Parathyroid adenoma (tissue), 2 donors: ENCODE results near the gene GPR171.

Experiments
- H2AFZ ChIP-seq: fragments of 300-600 bp; sonication (generic); one replicate; pipeline ENCODE4 v1.7.0; 2017; ENCODE audit warnings: antibody characterized with exemption, mild to moderate bottlenecking
- H3K27ac ChIP-seq: fragments of 300-600 bp; sonication (generic); one replicate; pipeline ENCODE4 v1.7.0; 2017
- H3K27me3 ChIP-seq: fragments of 300-600 bp; sonication (generic); one replicate; pipeline ENCODE4 v1.7.0; 2017; ENCODE audit warnings: low read length; ENCODE audit not compliant: control insufficient read depth, insufficient read depth
- H3K36me3 ChIP-seq: fragments of 300-600 bp; sonication (generic); one replicate; pipeline ENCODE4 v1.7.0; 2017; ENCODE audit warnings: low read length; ENCODE audit not compliant: control insufficient read depth, insufficient read depth
- H3K4me1 ChIP-seq: fragments of 300-600 bp; sonication (generic); one replicate; pipeline ENCODE4 v1.7.0; 2017; ENCODE audit warnings: control low read depth
- H3K4me2 ChIP-seq: fragments of 300-600 bp; sonication (generic); one replicate; pipeline ENCODE4 v1.7.0; 2017; ENCODE audit warnings: low read length
- H3K4me3 ChIP-seq: fragments of 300-600 bp; sonication (generic); one replicate; pipeline ENCODE4 v1.7.0; 2017; ENCODE audit warnings: low read depth, low read length
- H3K79me2 ChIP-seq: fragments of 300-600 bp; sonication (generic); one replicate; pipeline ENCODE4 v1.7.0; 2017; ENCODE audit warnings: control low read depth
- H3K9ac ChIP-seq: fragments of 300-600 bp; sonication (generic); one replicate; pipeline ENCODE4 v1.7.0; 2017; ENCODE audit warnings: mild to moderate bottlenecking
- H3K9me3 ChIP-seq: fragments of 300-600 bp; sonication (generic); one replicate; pipeline ENCODE4 v1.7.0; 2017; ENCODE audit warnings: low read length; ENCODE audit not compliant: control insufficient read depth
- CTCF ChIP-seq: fragments of 300-600 bp; sonication (generic); IDR thresholded peaks from one replicate; pipeline ENCODE4 v1.7.0; 2017; ENCODE audit warnings: antibody characterized with exemption, mild to moderate bottlenecking
- donor health status: primary hyperparathyroidism.

The GPR171 gene

GRCh38 chr3:151210676-151211381, 7.8 kb upstream of the GPR171 start:
- H3K4me3 ChIP-seq = no peak overlapping the region

GRCh38 chr3:151209654-151210053, 6.6 kb upstream of the GPR171 start:
- Histone ChIP-seq H3K79me2 (no peaks in the 10 kb centered on the region), H3K4me2 (no peak overlapping the region), H3K4me1 (no peaks in the 10 kb centered on the region), H3K36me3 (no peaks in the 10 kb centered on the region), H3K9ac (no peak overlapping the region), H3K27me3 (no peaks in the 10 kb centered on the region), H3K9me3 (no peaks in the 10 kb centered on the region), H2AFZ (no peak overlapping the region), H3K4me3 (no peak overlapping the region), H3K27ac (no peak overlapping the region)
- no peak for TF ChIP-seq CTCF

More at GRCh38 chr3:151210676-151211381, 7.8 kb upstream of the GPR171 start:
- no peak overlapping the region for H3K4me2 ChIP-seq
- no peak for TF ChIP-seq CTCF
- H3K27ac ChIP-seq = no peak overlapping the region
- H2AFZ ChIP-seq = no peak overlapping the region
- no peaks in the 10 kb centered on the region for H3K27me3 ChIP-seq
- H3K36me3 ChIP-seq = no peaks in the 10 kb centered on the region
- no peaks in the 10 kb centered on the region for H3K4me1 ChIP-seq
- no peak overlapping the region for H3K9ac ChIP-seq
- no peaks in the 10 kb centered on the region for H3K9me3 ChIP-seq
- no peaks in the 10 kb centered on the region for H3K79me2 ChIP-seq

GRCh38 chr3:151206201-151206600, 3.2 kb upstream of the GPR171 start:
- no peaks in the 10 kb centered on the region for H3K9me3 ChIP-seq
- H3K4me2 ChIP-seq = no peak overlapping the region
- no peak for TF ChIP-seq CTCF
- H3K4me3 ChIP-seq = no peak overlapping the region
- H3K36me3 ChIP-seq = no peaks in the 10 kb centered on the region
- no peaks in the 10 kb centered on the region for H3K79me2 ChIP-seq
- H2AFZ ChIP-seq = no peak overlapping the region
- no peaks in the 10 kb centered on the region for H3K4me1 ChIP-seq
- no peak overlapping the region for H3K9ac ChIP-seq
- no peak overlapping the region for H3K27ac ChIP-seq
- H3K27me3 ChIP-seq = no peaks in the 10 kb centered on the region

- Histone ChIP-seq H3K79me2 (no peaks in the 10 kb centered on the region), H3K9me3 (no peaks in the 10 kb centered on the region), H3K4me2 (no peak overlapping the region), H3K27me3 (no peaks in the 10 kb centered on the region), H3K4me3 (no peak overlapping the region), H3K36me3 (no peaks in the 10 kb centered on the region), H3K27ac (no peak overlapping the region), H3K9ac (no peak overlapping the region), H2AFZ (no peak overlapping the region), H3K4me1 (no peaks in the 10 kb centered on the region)
- no peak for TF ChIP-seq CTCF
These were observed 2.5 kb upstream of the GPR171 start for GRCh38 chr3:151205482-151205881.
